Uterus (tissue), 4 donors: ENCODE results near the gene C1orf50. TPM values are rescaled to one million over a fixed set of nuclear protein-coding genes. Genes with fewer than 3 reads are reported as not detected.
"Not testable (repeated sequence)": the region's sequence is repeated elsewhere in the genome, so short reads cannot be mapped to it uniquely, and the experiment has no call there.

Experiments used
- DNase-seq, 2 donors: peaks; one replicate each; pipeline ENCODE4 v3.0.0-alpha.2; 2019 to 2020
- H3K27ac ChIP-seq, 2 donors: fragments of 200-600 bp; sonication (generic); 1 replicate in 1 of 2; 2 replicates in 1 of 2; pipeline ENCODE4 v1.5.1; 2016 to 2018
- H3K27me3 ChIP-seq, 2 donors: fragments of 200-600 bp; sonication (generic); one replicate each; pipeline ENCODE4 v1.5.1; 2018 to 2019; ENCODE audit warnings: control low read depth in 1 of 2
- H3K36me3 ChIP-seq, 2 donors: fragments of 200-600 bp; sonication (generic); one replicate each; pipeline ENCODE4 v1.5.1; 2019; ENCODE audit warnings: control low read depth in 1 of 2
- H3K4me1 ChIP-seq, 2 donors: fragments of 200-600 bp; sonication (generic); one replicate each; pipeline ENCODE4 v1.5.1; 2018 to 2019; ENCODE audit warnings: control low read depth in 1 of 2
- H3K4me3 ChIP-seq, 2 donors: fragments of 200-600 bp; sonication (generic); 1 replicate in 1 of 2; 2 replicates in 1 of 2; pipeline ENCODE4 v1.5.1; 2018 to 2019; ENCODE audit warnings: mild to moderate bottlenecking in 1 of 2
- H3K9me3 ChIP-seq, 2 donors: fragments of 200-600 bp; sonication (generic); one replicate each; pipeline ENCODE4 v1.5.1; 2019; ENCODE audit warnings: control low read depth in 1 of 2
- POLR2A ChIP-seq, 2 donors: fragments of 450-650 bp; IDR thresholded peaks; one replicate each; pipeline ENCODE4 v1.6.1; 2016; ENCODE audit warnings: antibody characterized with exemption in 2 of 2, mild to moderate bottlenecking in 1 of 2, moderate library complexity in 1 of 2
- intact Hi-C: fragments of 100-400 bp; cut with DNase I; formaldehyde crosslinking; loops from one replicate; pipeline ENCODE4 v1.15.1; 2023; ENCODE audit warnings: low total_unique reads
- total RNA-seq, 4 donors: library from RNA; depleted of rRNA in 3 of 4; stranded (reverse); fragments of >200 nt in 3 of 4; gene quantifications; one replicate each; pipeline versions ENCODE4 v1.1.0 to v1.2.4, GENCODE V29; 2014 to 2023
- TF ChIP-seq, protein P1 (sequence below), 4 experiments: fragments of 200-600 bp in 2 of 4; fragments of 450-650 bp in 2 of 4; sonication (generic) in 2 of 4; IDR thresholded peaks; one replicate each; pipeline ENCODE4 v1.5.1; 2016 to 2019; ENCODE audit warnings: antibody characterized with exemption in 4 of 4, mild to moderate bottlenecking in 2 of 4, moderate library complexity in 1 of 4
- donor health status: DM: yes; HTN: yes; CAD: no.

The C1orf50 gene
- total RNA-seq, 4 donors from 2014 or later, result 0.26 to 6.7 (median 5.7) TPM; not detected in 1

DNA sequence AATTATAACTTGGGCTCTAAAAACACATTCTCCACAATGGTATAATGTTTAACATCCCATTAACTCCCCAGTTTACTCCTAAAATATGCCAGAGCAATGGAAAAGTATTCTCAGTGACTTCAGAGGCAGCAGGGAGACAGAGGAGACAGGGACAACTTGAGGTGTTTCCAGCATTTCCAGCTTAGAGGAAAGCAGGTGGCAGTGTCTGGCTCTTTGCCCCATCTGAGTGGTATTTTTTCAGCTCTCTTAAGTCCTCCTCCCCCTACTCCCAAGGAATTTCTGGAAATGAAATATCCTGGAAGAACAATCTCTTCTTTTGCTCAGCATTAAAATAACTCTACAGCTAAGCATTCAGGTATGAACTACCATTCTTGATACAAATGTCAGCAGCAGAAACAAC, 39.1 kb downstream of the C1orf50 start:
- no peak for DNase-seq
- Histone ChIP-seq H3K27me3 (no peaks in the 10 kb centered on the region), H3K36me3 (no peaks in the 10 kb centered on the region), H3K4me3 (no peak overlapping the region), H3K27ac (peak overlapping the region; percentile 1 to 12), H3K9me3 (no peaks in the 10 kb centered on the region), H3K4me1 (no peaks in the 10 kb centered on the region)
- intact Hi-C loops, result no loop called here
- TF ChIP-seq, protein P1, sequence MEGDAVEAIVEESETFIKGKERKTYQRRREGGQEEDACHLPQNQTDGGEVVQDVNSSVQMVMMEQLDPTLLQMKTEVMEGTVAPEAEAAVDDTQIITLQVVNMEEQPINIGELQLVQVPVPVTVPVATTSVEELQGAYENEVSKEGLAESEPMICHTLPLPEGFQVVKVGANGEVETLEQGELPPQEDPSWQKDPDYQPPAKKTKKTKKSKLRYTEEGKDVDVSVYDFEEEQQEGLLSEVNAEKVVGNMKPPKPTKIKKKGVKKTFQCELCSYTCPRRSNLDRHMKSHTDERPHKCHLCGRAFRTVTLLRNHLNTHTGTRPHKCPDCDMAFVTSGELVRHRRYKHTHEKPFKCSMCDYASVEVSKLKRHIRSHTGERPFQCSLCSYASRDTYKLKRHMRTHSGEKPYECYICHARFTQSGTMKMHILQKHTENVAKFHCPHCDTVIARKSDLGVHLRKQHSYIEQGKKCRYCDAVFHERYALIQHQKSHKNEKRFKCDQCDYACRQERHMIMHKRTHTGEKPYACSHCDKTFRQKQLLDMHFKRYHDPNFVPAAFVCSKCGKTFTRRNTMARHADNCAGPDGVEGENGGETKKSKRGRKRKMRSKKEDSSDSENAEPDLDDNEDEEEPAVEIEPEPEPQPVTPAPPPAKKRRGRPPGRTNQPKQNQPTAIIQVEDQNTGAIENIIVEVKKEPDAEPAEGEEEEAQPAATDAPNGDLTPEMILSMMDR (IDR thresholded peaks at IDR 0.05), result no peak
- no peak for TF ChIP-seq POLR2A (IDR thresholded peaks at IDR 0.05)

DNA sequence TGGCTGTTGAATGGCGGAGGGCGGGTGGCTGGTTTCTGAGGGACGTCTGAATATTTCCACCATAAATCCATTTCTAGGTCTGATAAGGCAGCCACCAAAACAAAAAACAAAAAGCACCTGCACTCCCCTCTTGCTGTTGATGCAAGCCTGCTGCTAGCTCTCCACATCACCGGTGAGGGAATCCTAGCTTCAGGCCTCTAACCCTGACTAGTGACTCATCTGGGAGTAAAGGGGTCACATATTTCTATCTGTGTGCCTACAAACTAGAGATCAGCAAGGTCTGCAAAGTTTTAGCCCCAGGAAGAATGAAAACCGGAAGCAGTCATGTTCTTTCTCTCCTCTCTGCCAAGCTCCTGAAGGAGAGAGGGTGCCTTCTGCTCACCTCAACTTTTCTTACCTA, 39.5 kb downstream of the C1orf50 start:
- Histone ChIP-seq H3K36me3 (no peaks in the 10 kb centered on the region), H3K9me3 (no peaks in the 10 kb centered on the region), H3K4me3 (no peak overlapping the region), H3K4me1 (no peaks in the 10 kb centered on the region), H3K27me3 (no peaks in the 10 kb centered on the region), H3K27ac (peak overlapping the region; percentile 1 to 12)
- TF ChIP-seq, protein P1 (IDR thresholded peaks at IDR 0.05), result no peak
- no peak for TF ChIP-seq POLR2A (IDR thresholded peaks at IDR 0.05)
- intact Hi-C loops, result no loop called here
- DNase-seq, result no peak

DNA sequence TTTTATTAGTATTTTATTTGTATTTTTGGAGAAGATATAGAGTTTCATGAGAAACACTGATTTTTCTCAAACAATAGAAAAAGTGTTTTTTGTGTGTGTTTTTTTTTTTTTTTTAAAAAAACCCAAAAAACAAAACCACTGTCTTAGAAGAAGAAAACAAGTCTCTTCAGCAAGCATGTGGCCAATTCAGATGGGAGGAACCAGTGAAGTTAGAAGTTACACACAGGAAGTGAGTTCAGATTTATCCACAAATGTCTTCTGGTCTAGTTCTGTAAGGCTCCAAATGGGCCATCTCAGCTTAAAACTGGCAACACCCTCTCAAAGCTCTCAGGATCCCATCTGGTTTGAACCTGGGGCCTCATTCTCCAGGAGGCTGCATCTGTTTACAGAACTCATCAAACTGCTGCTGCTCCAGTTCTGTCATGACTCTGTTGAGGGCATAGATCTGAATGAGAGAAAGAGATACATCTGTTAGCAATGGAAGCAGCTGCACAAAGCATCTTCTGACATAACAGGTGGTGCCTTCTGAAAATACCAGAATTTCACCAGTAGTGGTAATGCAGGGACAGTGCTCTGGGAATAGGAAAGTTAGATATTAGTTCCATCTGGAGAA, 40.1 kb downstream of the C1orf50 start:
- H3K4me3 ChIP-seq, result no peak overlapping the region
- H3K9me3 ChIP-seq, result no peaks in the 10 kb centered on the region
- no peak overlapping the region for H3K27ac ChIP-seq
- H3K36me3 ChIP-seq, result no peaks in the 10 kb centered on the region
- no peak for DNase-seq
- TF ChIP-seq POLR2A (IDR thresholded peaks at IDR 0.05), result no peak
- TF ChIP-seq, protein P1 (IDR thresholded peaks at IDR 0.05), result no peak
- intact Hi-C loops, result no loop called here
- H3K4me1 ChIP-seq, result no peaks in the 10 kb centered on the region
- H3K27me3 ChIP-seq, result no peaks in the 10 kb centered on the region

DNA sequence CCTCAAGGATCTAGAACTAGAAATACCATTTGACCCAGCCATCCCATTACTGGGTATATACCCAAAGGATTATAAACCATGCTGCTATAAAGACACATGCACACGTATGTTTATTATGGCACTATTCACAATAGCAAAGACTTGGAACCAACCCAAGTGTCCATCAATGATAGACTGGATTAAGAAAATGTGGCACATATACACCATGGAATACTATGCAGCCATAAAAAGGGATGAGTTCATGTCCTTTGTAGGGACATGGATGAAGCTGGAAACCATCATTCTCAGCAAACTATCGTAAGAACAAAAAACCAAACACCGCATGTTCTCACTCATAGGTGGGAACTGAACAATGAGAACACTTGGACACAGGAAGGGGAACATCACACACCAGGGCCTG, 47.8 kb downstream of the C1orf50 start:
- H3K4me1 ChIP-seq, DNase-seq, intact Hi-C loops, H3K4me3 ChIP-seq, H3K27ac ChIP-seq, H3K36me3 ChIP-seq, H3K27me3 ChIP-seq, H3K9me3 ChIP-seq: not testable (repeated sequence)

DNA sequence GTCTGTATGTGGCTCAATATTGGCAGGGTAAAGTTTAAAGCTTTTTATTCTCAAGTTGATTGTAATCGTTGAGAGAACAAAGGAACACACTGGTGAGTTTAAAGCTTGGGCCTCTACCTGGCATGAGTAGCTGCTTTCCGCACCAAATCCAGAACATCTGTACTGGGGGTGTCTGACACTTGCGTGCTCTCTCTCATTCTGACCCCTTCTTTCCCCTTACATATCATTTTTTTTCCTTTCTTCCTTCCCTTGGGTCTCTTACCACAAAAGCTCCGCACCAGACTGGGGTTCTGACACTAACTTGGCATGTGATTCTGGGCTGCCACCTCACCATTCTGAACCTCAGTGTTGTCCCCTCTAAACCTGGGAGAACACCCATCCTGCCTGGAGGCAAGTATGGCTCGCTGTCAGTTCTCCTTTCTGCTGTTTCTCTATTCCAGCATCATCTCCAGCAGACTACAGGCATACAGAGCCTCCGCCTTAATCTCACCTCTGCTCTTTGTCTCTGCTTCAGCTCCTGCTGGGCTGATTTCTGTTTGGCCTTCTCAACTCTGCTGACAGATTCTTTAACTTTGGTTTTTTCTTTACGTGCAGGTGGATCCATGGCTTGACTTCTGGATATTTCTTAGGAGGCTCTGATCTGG, 49.0 kb downstream of the C1orf50 start:
- Histone ChIP-seq H3K27ac (peak overlapping the region; percentile 95 to 98), H3K36me3 (no peaks in the 10 kb centered on the region), H3K4me3 (peak overlapping the region; percentile 64 to 83), H3K4me1 (peaks cover 0 to 7% of the 10 kb centered on the region in 2 donors), H3K27me3 (no peaks in the 10 kb centered on the region), H3K9me3 (no peaks in the 10 kb centered on the region)
- intact Hi-C loops, result no loop called here
- TF ChIP-seq, protein P1 (IDR thresholded peaks at IDR 0.05), result no peak
- TF ChIP-seq POLR2A (IDR thresholded peaks at IDR 0.05), result no peak
- DNase-seq, result no peak
